Activated naive CD4-positive, alpha-beta T cell treated with anti-CD3 and anti-CD28 coated beads for 36 hours (primary cell): Measurements from ENCODE around the gene DNAAF9. TPM values are rescaled to one million over a fixed set of nuclear protein-coding genes. Genes with fewer than 3 reads are reported as not detected.

Source experiments
- CTCF ChIA-PET: fragments of 350-600 bp; sonication (Branson Sonifier 250); formaldehyde crosslinking; loops from one replicate; lab custom pipeline; 2021; ENCODE audit warnings: antibody characterized with exemption; lab: Charles Lee
- DNase-seq: peaks from one replicate; pipeline ENCODE4 v3.0.0-alpha.2; 2020
- H3K27ac Mint-ChIP-seq: one replicate; pipeline ENCODE4 v1.8.0; 2021; ENCODE audit warnings: mild to moderate bottlenecking, mixed read lengths
- H3K27me3 Mint-ChIP-seq: one replicate; pipeline ENCODE4 v1.8.0; 2021; ENCODE audit warnings: low read depth, mixed read lengths
- H3K36me3 Mint-ChIP-seq: one replicate; pipeline ENCODE4 v1.8.0; 2021; ENCODE audit warnings: low read depth, mixed read lengths
- H3K4me1 Mint-ChIP-seq: one replicate; pipeline ENCODE4 v1.8.0; 2021; ENCODE audit warnings: low read depth, mixed read lengths
- H3K4me3 Mint-ChIP-seq: one replicate; pipeline ENCODE4 v1.8.0; 2021; ENCODE audit warnings: mild to moderate bottlenecking, moderate library complexity, mixed read lengths
- H3K9me3 Mint-ChIP-seq: one replicate; pipeline ENCODE4 v1.8.0; 2021; ENCODE audit warnings: mixed read lengths
- intact Hi-C: fragments of 100-400 bp; cut with micrococcal nuclease; formaldehyde crosslinking; loops from one replicate; pipeline ENCODE4 v1.15.1; 2023
- total RNA-seq, 2 experiments: library from RNA; stranded (reverse); gene quantifications; one replicate each; pipeline ENCODE4 v1.2.3, GENCODE V29; 2021

The DNAAF9 gene
- total RNA-seq, 2 experiments from 2014 or later: 0.35 to 0.43 TPM

- intact Hi-C loops: no loop called here
- H3K27me3 Mint-ChIP-seq: no peaks in the 10 kb centered on the region
- no peak for DNase-seq
- no peaks in the 10 kb centered on the region for H3K9me3 Mint-ChIP-seq
- no peaks in the 10 kb centered on the region for H3K4me1 Mint-ChIP-seq
- CTCF ChIA-PET: no interaction called here
- no peak overlapping the region for H3K27ac Mint-ChIP-seq
- H3K36me3 Mint-ChIP-seq: no peaks in the 10 kb centered on the region
- H3K4me3 Mint-ChIP-seq: no peak overlapping the region
Observed at GRCh38 chr20:3358676-3359340, 48.7 kb downstream of the DNAAF9 start.

Other genes with a start within 250 kb of the DNAAF9 start
- 10 to 100 TPM; 11.8 to 12.0 TPM for gene FASTKD5, start 247.8 kb downstream of the DNAAF9 start, total RNA-seq
- 1 to 10 TPM; 5.4 to 5.9 TPM for gene UBOX5, start 247.8 kb downstream of the DNAAF9 start, total RNA-seq
- gene LZTS3, start 234.1 kb downstream of the DNAAF9 start, total RNA-seq: 1 to 10 TPM; 1.2 to 1.4 TPM
- 10 to 100 TPM; 78.2 to 79.5 TPM for gene DDRGK1, start 203.0 kb downstream of the DNAAF9 start, total RNA-seq
- gene ITPA, start 198.2 kb downstream of the DNAAF9 start, total RNA-seq: 10 to 100 TPM; 38.2 to 42.1 TPM
- under 1 TPM; 0.72 to 0.91 TPM for gene SLC4A11, start 168.5 kb downstream of the DNAAF9 start, total RNA-seq
- 1 to 10 TPM; 5.1 TPM for gene ATRN, start 63.3 kb upstream of the DNAAF9 start, total RNA-seq